HEK293T (cell line): Measurements from ENCODE around the gene ACCSL.

ENCODE experiments used
- CTCF ChIA-PET: fragments of 350-600 bp; formaldehyde crosslinking; extraction: SDS; loops from one replicate; lab custom pipeline; 2021; ENCODE audit warnings: antibody characterized with exemption, inconsistent platforms; lab: Yijun Ruan, JAX
- POLR2A ChIA-PET: fragments of 350-600 bp; formaldehyde crosslinking; extraction: SDS; loops from one replicate; lab custom pipeline; 2020; ENCODE audit warnings: antibody characterized with exemption, inconsistent platforms; lab: Yijun Ruan, JAX
- DNase-seq: peaks from one replicate; pipeline ENCODE4 v3.0.0; 2012; ENCODE audit warnings: mixed read lengths; ENCODE audit errors: extremely low spot score
- ARNT ChIP-seq: fragments of 450-650 bp; IDR thresholded peaks from 2 replicates; pipeline ENCODE4 v1.6.1; 2017; ENCODE audit warnings: mild to moderate bottlenecking
- BHLHE40 ChIP-seq: fragments of 450-650 bp; IDR thresholded peaks from 2 replicates; pipeline ENCODE4 v1.6.1; 2016; ENCODE audit warnings: mild to moderate bottlenecking, moderate library complexity, borderline replicate concordance
- CTBP1 ChIP-seq: fragments of 450-650 bp; IDR thresholded peaks from 2 replicates; pipeline ENCODE4 v1.6.1; 2016; ENCODE audit warnings: borderline replicate concordance
- ELF4 ChIP-seq: fragments of 450-650 bp; IDR thresholded peaks from 2 replicates; pipeline ENCODE4 v1.6.1; 2017; ENCODE audit warnings: antibody characterized with exemption
- FOXA1 ChIP-seq: fragments of 450-650 bp; IDR thresholded peaks from 2 replicates; pipeline ENCODE4 v1.6.1; 2016; ENCODE audit warnings: mild to moderate bottlenecking
- FOXK2 ChIP-seq: fragments of 450-650 bp; IDR thresholded peaks from 2 replicates; pipeline ENCODE4 v1.6.1; 2016; ENCODE audit warnings: mild to moderate bottlenecking
- FOXM1 ChIP-seq: fragments of 450-650 bp; IDR thresholded peaks from 2 replicates; pipeline ENCODE4 v1.6.1; 2017; ENCODE audit warnings: mild to moderate bottlenecking, borderline replicate concordance
- HDGF ChIP-seq: fragments of 450-650 bp; IDR thresholded peaks from 2 replicates; pipeline ENCODE4 v1.6.1; 2017; ENCODE audit warnings: antibody characterized with exemption, borderline replicate concordance
- L3MBTL2 ChIP-seq: fragments of 450-650 bp; conservative IDR thresholded peaks from 2 replicates; pipeline ENCODE4 v1.6.1; 2016; ENCODE audit warnings: mild to moderate bottlenecking
- LEF1 ChIP-seq: fragments of 450-650 bp; IDR thresholded peaks from 2 replicates; pipeline ENCODE4 v1.6.1; 2017; ENCODE audit warnings: mild to moderate bottlenecking, borderline replicate concordance
- NFRKB ChIP-seq: fragments of 450-650 bp; IDR thresholded peaks from 2 replicates; pipeline ENCODE4 v1.6.1; 2016; ENCODE audit warnings: mild to moderate bottlenecking, moderate library complexity
- SP1 ChIP-seq: fragments of 450-650 bp; IDR thresholded peaks from 2 replicates; pipeline ENCODE4 v1.6.1; 2017
- SUZ12 ChIP-seq: fragments of 450-650 bp; IDR thresholded peaks from 2 replicates; pipeline ENCODE4 v1.6.1; 2016; ENCODE audit warnings: mild to moderate bottlenecking
- TARDBP ChIP-seq: fragments of 450-650 bp; IDR thresholded peaks from 2 replicates; pipeline ENCODE4 v1.6.1; 2016
- ZNF384 ChIP-seq: fragments of 450-650 bp; IDR thresholded peaks from 2 replicates; pipeline ENCODE4 v1.6.1; 2016
- TF ChIP-seq, protein P1 (sequence below): fragments of 450-650 bp; IDR thresholded peaks from 2 replicates; pipeline ENCODE4 v1.6.1; 2016

Gene ACCSL

DNA sequence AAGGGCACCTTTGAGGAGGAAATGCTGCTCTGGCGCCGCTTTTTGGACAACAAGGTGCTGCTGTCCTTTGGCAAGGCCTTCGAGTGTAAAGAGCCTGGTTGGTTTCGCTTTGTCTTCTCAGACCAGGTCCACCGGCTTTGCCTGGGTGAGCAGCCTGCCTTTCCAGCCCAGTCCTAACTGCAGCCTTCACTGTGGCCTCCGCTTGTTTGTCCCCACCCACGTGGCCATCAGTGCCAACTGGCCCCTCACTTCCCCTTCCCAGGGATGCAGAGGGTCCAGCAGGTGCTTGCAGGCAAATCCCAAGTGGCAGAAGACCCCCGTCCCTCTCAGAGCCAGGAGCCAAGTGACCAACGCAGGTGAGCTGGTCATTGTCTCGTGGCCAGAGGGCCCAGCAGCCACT lies 35.7 kb downstream of the ACCSL start:
- TF ChIP-seq LEF1 = no peak
- TF ChIP-seq FOXA1 = no peak
- TF ChIP-seq, protein P1, sequence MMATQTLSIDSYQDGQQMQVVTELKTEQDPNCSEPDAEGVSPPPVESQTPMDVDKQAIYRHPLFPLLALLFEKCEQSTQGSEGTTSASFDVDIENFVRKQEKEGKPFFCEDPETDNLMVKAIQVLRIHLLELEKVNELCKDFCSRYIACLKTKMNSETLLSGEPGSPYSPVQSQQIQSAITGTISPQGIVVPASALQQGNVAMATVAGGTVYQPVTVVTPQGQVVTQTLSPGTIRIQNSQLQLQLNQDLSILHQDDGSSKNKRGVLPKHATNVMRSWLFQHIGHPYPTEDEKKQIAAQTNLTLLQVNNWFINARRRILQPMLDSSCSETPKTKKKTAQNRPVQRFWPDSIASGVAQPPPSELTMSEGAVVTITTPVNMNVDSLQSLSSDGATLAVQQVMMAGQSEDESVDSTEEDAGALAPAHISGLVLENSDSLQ = no peak
- TF ChIP-seq FOXM1 = no peak
- POLR2A ChIA-PET = no interaction called here
- DNase-seq = no peak
- CTCF ChIA-PET = no interaction called here

DNA sequence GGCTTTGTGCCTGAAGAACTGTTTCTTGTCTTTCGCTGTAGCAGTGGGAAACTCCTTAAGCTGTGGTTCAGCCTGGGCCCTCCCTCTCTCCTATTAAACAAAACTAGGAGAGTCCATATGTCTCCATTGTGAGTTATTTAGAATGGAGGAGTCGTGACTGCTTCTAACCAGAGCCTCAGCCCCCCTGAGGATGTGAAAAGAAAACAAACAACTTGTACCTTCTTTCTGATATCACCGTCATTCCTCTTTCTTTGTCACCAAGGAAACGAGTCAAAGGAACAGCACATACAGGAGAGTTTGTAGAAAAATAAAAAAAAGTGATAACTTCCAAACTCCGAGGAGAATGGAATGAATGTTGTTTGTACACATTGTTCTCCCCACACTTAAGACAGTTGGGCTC lies 36.1 kb downstream of the ACCSL start:
- no peak for DNase-seq
- TF ChIP-seq ARNT (no peak), FOXA1 (no peak), ZNF384 (no peak), ELF4 (no peak), FOXM1 (no peak), TARDBP (no peak), HDGF (no peak), SP1 (no peak)
- CTCF ChIA-PET = interaction anchor here (0.6 to 1.0 kb wide), 3 partner anchors 11 to 39 kb away, joined by 3 to 4 read pairs (median 3); partner anchors contain the start of gene EXT2
- POLR2A ChIA-PET = no interaction called here

DNA sequence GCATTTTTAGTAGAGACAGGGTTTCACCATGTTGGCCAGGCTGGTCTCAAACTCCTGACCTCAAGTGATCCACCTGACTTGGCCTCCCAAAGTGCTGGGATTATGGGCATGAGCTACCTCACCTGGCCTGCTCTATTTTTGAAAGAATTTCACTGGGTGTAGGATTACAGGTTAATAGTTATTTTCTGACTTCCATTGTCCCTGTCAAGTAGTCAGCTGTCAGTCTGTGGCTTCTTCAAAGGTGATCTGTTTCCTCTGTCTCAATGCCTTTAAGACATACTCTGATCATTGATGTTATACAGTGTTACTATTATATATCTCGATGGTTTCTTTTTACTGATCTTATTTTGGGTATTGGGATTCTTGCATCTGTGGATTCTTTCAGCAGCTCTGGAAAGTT lies 37.5 kb downstream of the ACCSL start:
- TF ChIP-seq FOXA1 (no peak), FOXM1 (no peak), L3MBTL2 (no peak), TARDBP (no peak), NFRKB (no peak), FOXK2 (no peak), ELF4 (no peak), CTBP1 (no peak), LEF1 (no peak), BHLHE40 (no peak), ARNT (no peak), SUZ12 (no peak), SP1 (no peak), ZNF384 (no peak), HDGF (no peak)
- TF ChIP-seq, protein P1 = no peak
- ChIA-PET CTCF (no interaction called here), POLR2A (no interaction called here)
- DNase-seq = no peak

DNA sequence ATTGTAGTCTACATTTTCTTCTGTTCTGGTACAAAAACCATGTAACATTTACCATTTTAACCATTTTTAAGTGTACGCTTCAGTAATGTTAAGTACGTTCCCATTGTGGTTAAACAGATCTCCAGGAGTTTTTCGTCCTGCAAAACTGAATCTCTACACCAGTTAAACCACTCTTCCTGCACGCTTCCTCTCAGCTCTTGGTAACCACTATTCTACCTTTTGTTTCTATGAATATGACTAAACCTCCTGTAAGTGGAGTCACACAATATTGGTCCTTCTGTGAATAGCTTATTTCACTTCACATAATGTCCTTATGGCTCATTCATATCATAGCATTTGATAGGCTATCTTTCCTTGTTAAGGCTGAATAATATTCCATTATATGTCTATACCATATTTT lies 40.6 kb downstream of the ACCSL start:
- no peak for DNase-seq
- CTCF ChIA-PET = no interaction called here
- no peak for TF ChIP-seq SP1
- TF ChIP-seq SUZ12 = no peak
- TF ChIP-seq FOXM1 = no peak
- no peak for TF ChIP-seq NFRKB
- no peak for TF ChIP-seq CTBP1
- no peak for TF ChIP-seq ARNT
- TF ChIP-seq BHLHE40 = no peak
- no peak for TF ChIP-seq HDGF
- TF ChIP-seq ELF4 = no peak
- TF ChIP-seq FOXA1 = no peak
- TF ChIP-seq LEF1 = no peak
- TF ChIP-seq, protein P1 = no peak
- no peak for TF ChIP-seq L3MBTL2
- no peak for TF ChIP-seq FOXK2
- TF ChIP-seq TARDBP = no peak
- TF ChIP-seq ZNF384 = no peak
- POLR2A ChIA-PET = no interaction called here

DNA sequence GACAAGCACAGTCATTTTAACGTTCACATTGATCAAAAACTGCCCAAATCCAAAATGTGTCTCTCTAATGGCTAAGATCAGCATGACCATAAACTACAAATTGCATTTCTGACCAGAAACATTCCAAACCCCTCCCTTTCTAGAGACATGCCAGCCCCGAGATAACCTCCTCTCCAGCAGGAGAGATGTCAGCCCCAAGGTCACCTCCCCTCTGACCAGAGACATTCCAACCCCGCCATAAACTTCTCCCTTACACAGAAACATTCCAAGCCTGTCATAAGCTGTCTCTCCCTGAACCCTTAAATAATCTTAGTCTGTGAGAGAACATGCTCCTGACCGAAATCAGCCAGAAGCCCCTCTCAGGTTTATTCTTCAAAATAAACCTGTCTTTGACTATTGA lies 41.1 kb downstream of the ACCSL start:
- POLR2A ChIA-PET = no interaction called here
- CTCF ChIA-PET = no interaction called here
- DNase-seq = no peak
- TF ChIP-seq TARDBP = no peak

DNA sequence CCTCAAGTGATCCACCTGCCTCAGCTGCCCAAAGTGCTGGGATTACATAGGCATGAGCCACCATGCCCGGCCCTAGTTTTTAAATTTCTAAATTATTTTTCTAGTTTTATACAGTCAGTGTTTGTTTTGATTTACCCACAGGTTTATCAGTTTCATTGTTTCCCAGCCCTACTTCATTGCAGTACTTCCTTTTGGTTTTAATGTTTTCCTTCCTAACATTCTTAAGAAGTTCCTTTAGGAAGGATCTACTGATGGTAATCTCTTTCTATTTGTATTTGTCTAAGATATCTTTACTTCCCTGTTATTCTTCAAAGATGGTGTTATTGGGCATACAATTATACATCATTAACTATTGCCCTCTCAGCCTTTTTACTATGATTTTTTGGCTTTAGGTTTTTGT lies 42.8 kb downstream of the ACCSL start:
- DNase-seq = no peak
- ChIA-PET CTCF (no interaction called here), POLR2A (no interaction called here)
- TF ChIP-seq ELF4 = no peak
- no peak for TF ChIP-seq BHLHE40
- TF ChIP-seq FOXK2 = no peak
- TF ChIP-seq, protein P1 = no peak
- TF ChIP-seq TARDBP = no peak
- no peak for TF ChIP-seq HDGF
- no peak for TF ChIP-seq CTBP1
- no peak for TF ChIP-seq ARNT
- TF ChIP-seq LEF1 = no peak
- TF ChIP-seq FOXM1 = no peak
- TF ChIP-seq FOXA1 = no peak
- no peak for TF ChIP-seq NFRKB
